DND-41 (cell line): ENCODE data around the gene E2F2.

ENCODE experiments used
- ATAC-seq: fragments of 200-7000 bp; cut with Tn5 transposase; 3 replicates; pipeline ENCODE4 v1.9.1; 2021; ENCODE audit warnings: low read depth; ENCODE audit not compliant: insufficient read depth
- DNase-seq: peaks from one replicate; pipeline ENCODE4 v3.0.0-alpha.2; 2020
- H2AFZ ChIP-seq: 2 replicates; pipeline ENCODE4 v1.6.0; 2012; ENCODE audit warnings: low read depth, low read length
- H3K27ac ChIP-seq: 2 replicates; pipeline ENCODE4 v1.5.1; 2012; ENCODE audit warnings: low read length, inconsistent platforms
- H3K27me3 ChIP-seq: fragments of 200-600 bp; sonication (generic); 2 replicates; pipeline ENCODE4 v1.6.0; 2012; ENCODE audit warnings: low read length, mild to moderate bottlenecking, inconsistent platforms; ENCODE audit not compliant: insufficient read depth, poor library complexity
- H3K36me3 ChIP-seq: 2 replicates; pipeline ENCODE4 v1.5.1; 2012; ENCODE audit warnings: low read length, inconsistent platforms; ENCODE audit not compliant: insufficient read depth
- H3K4me1 ChIP-seq: 2 replicates; pipeline ENCODE4 v1.5.1; 2012; ENCODE audit warnings: mild to moderate bottlenecking, low read length; ENCODE audit not compliant: insufficient read depth
- H3K4me2 ChIP-seq: 2 replicates; pipeline ENCODE4 v1.6.0; 2012; ENCODE audit warnings: mild to moderate bottlenecking, moderate library complexity, low read length, inconsistent platforms; ENCODE audit not compliant: insufficient read depth
- H3K4me3 ChIP-seq, 2 experiments: fragments of 200-600 bp in 1 of 2; shearing (Covaris generic) in 1 of 2; 2 replicates each; pipeline ENCODE4 v1.5.1; 2012 to 2016; ENCODE audit warnings: inconsistent platforms in 2 of 2, low read length in 2 of 2, mild to moderate bottlenecking in 2 of 2, low read depth in 1 of 2, moderate library complexity in 1 of 2
- H3K79me2 ChIP-seq: 2 replicates; pipeline ENCODE4 v1.6.0; 2012; ENCODE audit warnings: low read length, inconsistent platforms; ENCODE audit not compliant: insufficient read depth
- H3K9ac ChIP-seq: 2 replicates; pipeline ENCODE4 v1.6.0; 2012; ENCODE audit warnings: low read depth, mild to moderate bottlenecking, inconsistent platforms, low read length, moderate library complexity
- H3K9me3 ChIP-seq: 2 replicates; pipeline ENCODE4 v1.5.1; 2012; ENCODE audit warnings: low read length, moderate library complexity, mild to moderate bottlenecking, inconsistent platforms; ENCODE audit not compliant: insufficient read depth, severe bottlenecking
- H4K20me1 ChIP-seq: 2 replicates; pipeline ENCODE4 v1.6.0; 2012; ENCODE audit warnings: low read length; ENCODE audit not compliant: insufficient read depth
- CTCF ChIP-seq: IDR thresholded peaks from 2 replicates; pipeline ENCODE4 v1.5.1; 2012; ENCODE audit warnings: borderline replicate concordance, low read length, moderate library complexity, mild to moderate bottlenecking; ENCODE audit not compliant: poor library complexity, severe bottlenecking; ENCODE audit errors: extremely low read depth
- EZH2 ChIP-seq: IDR thresholded peaks from 3 replicates; pipeline ENCODE4 v1.6.1; 2012; ENCODE audit warnings: borderline replicate concordance, low read depth, mild to moderate bottlenecking, moderate library complexity, low read length, inconsistent platforms; ENCODE audit not compliant: severe bottlenecking

The E2F2 gene

GRCh38 chr1:23478896-23479665 is 52.0 kb downstream of the E2F2 start:
- ATAC-seq (no peak), DNase-seq (no peak)
- no peaks in the 10 kb centered on the region for H3K9me3 ChIP-seq
- no peak overlapping the region for H3K9ac ChIP-seq
- H4K20me1 ChIP-seq, result no peaks in the 10 kb centered on the region; the same call in 1 of the 2 replicates
- H3K4me1 ChIP-seq, result peaks cover 11% of the 10 kb centered on the region
- TF ChIP-seq EZH2, result no peak
- no peaks in the 10 kb centered on the region for H3K36me3 ChIP-seq
- H3K4me2 ChIP-seq, result no peak overlapping the region
- peaks cover 20% of the 10 kb centered on the region for H3K27me3 ChIP-seq
- H3K4me3 ChIP-seq, result no peak overlapping the region
- no peak overlapping the region for H2AFZ ChIP-seq
- H3K79me2 ChIP-seq, result no peaks in the 10 kb centered on the region
- H3K27ac ChIP-seq, result no peak overlapping the region

- Histone ChIP-seq H3K27ac (no peak overlapping the region), H3K27me3 (peaks cover 20% of the 10 kb centered on the region), H3K9ac (no peak overlapping the region), H3K4me2 (no peak overlapping the region), H2AFZ (no peak overlapping the region), H3K36me3 (no peaks in the 10 kb centered on the region), H3K4me1 (no peaks in the 10 kb centered on the region), H4K20me1 (no peaks in the 10 kb centered on the region; the same call in 1 of the 2 replicates), H3K79me2 (no peaks in the 10 kb centered on the region), H3K4me3 (no peak overlapping the region), H3K9me3 (no peaks in the 10 kb centered on the region)
- ATAC-seq (no peak), DNase-seq (no peak)
- TF ChIP-seq CTCF, result no peak
Observed at GRCh38 chr1:23477359-23478144, 53.5 kb downstream of the E2F2 start.

- Histone ChIP-seq H3K4me1 (no peaks in the 10 kb centered on the region), H3K9me3 (no peaks in the 10 kb centered on the region), H2AFZ (no peak overlapping the region), H3K27ac (no peak overlapping the region), H3K9ac (no peak overlapping the region), H3K36me3 (no peaks in the 10 kb centered on the region), H3K4me2 (no peak overlapping the region), H3K4me3 (no peak overlapping the region), H3K79me2 (no peaks in the 10 kb centered on the region), H4K20me1 (no peaks in the 10 kb centered on the region; the same call in 1 of the 2 replicates), H3K27me3 (peaks cover 21% of the 10 kb centered on the region)
- ATAC-seq (no peak), DNase-seq (no peak)
- no peak for TF ChIP-seq CTCF
- TF ChIP-seq EZH2, result no peak
Observed at GRCh38 chr1:23475641-23476040, 55.4 kb downstream of the E2F2 start.

GRCh38 chr1:23475134-23475628 is 55.9 kb downstream of the E2F2 start:
- ATAC-seq (no peak), DNase-seq (no peak)
- no peak overlapping the region for H3K4me2 ChIP-seq
- H2AFZ ChIP-seq, result no peak overlapping the region
- no peaks in the 10 kb centered on the region for H3K79me2 ChIP-seq
- H3K4me3 ChIP-seq, result no peak overlapping the region
- H3K36me3 ChIP-seq, result no peaks in the 10 kb centered on the region
- no peaks in the 10 kb centered on the region for H3K9me3 ChIP-seq
- no peaks in the 10 kb centered on the region for H3K4me1 ChIP-seq
- H3K27me3 ChIP-seq, result peaks cover 21% of the 10 kb centered on the region
- no peak overlapping the region for H3K9ac ChIP-seq
- H4K20me1 ChIP-seq, result no peaks in the 10 kb centered on the region; the same call in 1 of the 2 replicates
- TF ChIP-seq CTCF (no peak), EZH2 (no peak)
- no peak overlapping the region for H3K27ac ChIP-seq
